ENCODE data around the gene JADE2. TPM values are rescaled to one million over a fixed set of nuclear protein-coding genes. Genes with fewer than 3 reads are reported as not detected.
"Not testable (repeated sequence)": the region's sequence is repeated elsewhere in the genome, so short reads cannot be mapped to it uniquely, and the experiment has no call there.

JADE2 gene
- polyA plus RNA-seq, 1 donor: 1.9 TPM

GRCh38 chr5:134508521-134509195 lies 16.8 kb upstream of the JADE2 start:
- DNase-seq: no peak

- no peak for DNase-seq
Observed at GRCh38 chr5:134509308-134510040, 16.0 kb upstream of the JADE2 start.

- no peak for DNase-seq
Observed at GRCh38 chr5:134510970-134511795, 14.3 kb upstream of the JADE2 start.

- no peak for DNase-seq
Observed at GRCh38 chr5:134511796-134512660, 13.4 kb upstream of the JADE2 start.

GRCh38 chr5:134512661-134512999 lies 12.8 kb upstream of the JADE2 start:
- DNase-seq: no peak

- DNase-seq: no peak
Observed at GRCh38 chr5:134515801-134516200, 9.7 kb upstream of the JADE2 start.

- DNase-seq: not testable (repeated sequence)
Observed at GRCh38 chr5:134516984-134517383, 8.5 kb upstream of the JADE2 start.

- no peak for DNase-seq
Observed at GRCh38 chr5:134517553-134517952, 7.9 kb upstream of the JADE2 start.

GRCh38 chr5:134519989-134520388 lies 5.5 kb upstream of the JADE2 start:
- no peak for DNase-seq

- no peak for DNase-seq
Observed at GRCh38 chr5:134521841-134522240, 3.6 kb upstream of the JADE2 start.

GRCh38 chr5:134523543-134524271 lies 1.8 kb upstream of the JADE2 start:
- DNase-seq: no peak

- peak; percentile 43 for DNase-seq
Observed at GRCh38 chr5:134524272-134524825, 1.1 kb upstream of the JADE2 start.

GRCh38 chr5:134525683-134526482 lies 413 bp downstream of the JADE2 start:
- peak; percentile 81 for DNase-seq

GRCh38 chr5:134526483-134527155 lies 1.1 kb downstream of the JADE2 start:
- peak; percentile 47 for DNase-seq

- DNase-seq: peak; percentile 85
Observed at GRCh38 chr5:134527156-134527960, 1.9 kb downstream of the JADE2 start.

- no peak for DNase-seq
Observed at GRCh38 chr5:134527961-134528424, 2.5 kb downstream of the JADE2 start.

GRCh38 chr5:134528556-134528955 lies 3.1 kb downstream of the JADE2 start:
- no peak for DNase-seq

GRCh38 chr5:134529460-134529859 lies 4.0 kb downstream of the JADE2 start:
- no peak for DNase-seq

All from hindlimb muscle (tissue), 1 donor.